Neural cell (in vitro differentiated cells): ENCODE measurements around the gene CASZ1. TPM values are rescaled to one million over a fixed set of nuclear protein-coding genes. Genes with fewer than 3 reads are reported as not detected.
A peak's percentile ranks its signal among the peaks of the same experiment; 100 is the strongest.

Source experiments
- H2AFZ ChIP-seq: fragments of 200-600, 300-800 bp; sonication (generic), shearing (Covaris generic); 2 replicates; pipeline ENCODE4 v1.6.0; 2014; ENCODE audit warnings: low read depth, mild to moderate bottlenecking, antibody characterized with exemption, low read length, moderate library complexity
- H3F3A ChIP-seq: fragments of 200-600 bp; shearing (Covaris generic); 2 replicates; pipeline ENCODE4 v1.6.1; 2016; ENCODE audit warnings: mild to moderate bottlenecking, moderate library complexity, mixed read lengths, antibody characterized with exemption, low read length; ENCODE audit not compliant: insufficient read depth, poor library complexity, severe bottlenecking
- H3K27ac ChIP-seq: fragments of 200-600, 300-800 bp; sonication (generic), shearing (Covaris generic); 2 replicates; pipeline ENCODE4 v1.5.1; 2014; ENCODE audit warnings: mild to moderate bottlenecking, low read length, moderate library complexity
- H3K27me3 ChIP-seq: fragments of 300-800, 200-600 bp; sonication (generic), shearing (Covaris generic); 2 replicates; pipeline ENCODE4 v1.6.0; 2014; ENCODE audit warnings: mild to moderate bottlenecking, low read depth, low read length, moderate library complexity; ENCODE audit not compliant: insufficient read depth
- H3K36me3 ChIP-seq: fragments of 300-800, 200-600 bp; sonication (generic), shearing (Covaris generic); 2 replicates; pipeline ENCODE4 v1.5.1; 2014; ENCODE audit warnings: mild to moderate bottlenecking, antibody characterized with exemption, low read length, moderate library complexity; ENCODE audit not compliant: insufficient read depth
- H3K4me2 ChIP-seq: fragments of 300-800, 200-600 bp; sonication (generic), shearing (Covaris generic); 2 replicates; pipeline ENCODE4 v1.6.0; 2014; ENCODE audit warnings: mild to moderate bottlenecking, low read length
- H3K4me3 ChIP-seq: fragments of 300-800, 200-600 bp; sonication (generic), shearing (Covaris generic); 2 replicates; pipeline ENCODE4 v1.5.1; 2014; ENCODE audit warnings: mild to moderate bottlenecking, low read length, moderate library complexity
- H3K79me2 ChIP-seq: fragments of 200-600 bp; shearing (Covaris generic); replicated peaks from 2 replicates; pipeline ENCODE4 v1.6.0; 2014; ENCODE audit warnings: mild to moderate bottlenecking, low read length, moderate library complexity; ENCODE audit not compliant: insufficient read depth
- H3K9ac ChIP-seq: fragments of 300-800, 200-600 bp; sonication (generic), shearing (Covaris generic); 2 replicates; pipeline ENCODE4 v1.6.1; 2016; ENCODE audit warnings: mild to moderate bottlenecking, low read length, mixed read lengths
- H3K9me2 ChIP-seq: fragments of 200-600 bp; shearing (Covaris generic); 2 replicates; pipeline ENCODE4 v1.6.1; 2016; ENCODE audit warnings: mild to moderate bottlenecking, low read length, mixed read lengths; ENCODE audit not compliant: insufficient read depth
- H3K9me3 ChIP-seq: fragments of 200-600, 300-800 bp; sonication (generic), shearing (Covaris generic); 2 replicates; pipeline ENCODE4 v1.6.1; 2016; ENCODE audit warnings: mild to moderate bottlenecking, mixed run types, low read length, moderate library complexity, mixed read lengths
- H4K20me1 ChIP-seq: fragments of 200-600 bp; shearing (Covaris generic); 2 replicates; pipeline ENCODE4 v1.6.1; 2016; ENCODE audit warnings: mild to moderate bottlenecking, mixed run types; ENCODE audit not compliant: insufficient read depth
- EP300 ChIP-seq: fragments of 450-650 bp; conservative IDR thresholded peaks from 2 replicates; pipeline ENCODE4 v1.6.1; 2014; ENCODE audit warnings: antibody characterized with exemption, mild to moderate bottlenecking, moderate library complexity; ENCODE audit not compliant: poor library complexity, severe bottlenecking
- EZH2 ChIP-seq: fragments of 200-600, 300-800 bp; shearing (Covaris generic), sonication (generic); IDR thresholded peaks from 2 replicates; pipeline ENCODE4 v1.6.1; 2014; ENCODE audit warnings: antibody characterized with exemption, low read length, borderline replicate concordance, mild to moderate bottlenecking; ENCODE audit not compliant: insufficient read depth, poor library complexity, severe bottlenecking
- MXI1 ChIP-seq: fragments of 450-650 bp; conservative IDR thresholded peaks from 2 replicates; pipeline ENCODE4 v1.6.1; 2014; ENCODE audit warnings: antibody characterized with exemption, mild to moderate bottlenecking; ENCODE audit not compliant: poor library complexity, severe bottlenecking
- POLR2AphosphoS5 ChIP-seq: IDR thresholded peaks from 2 replicates; pipeline ENCODE4 v1.6.1; 2012
- RAD21 ChIP-seq: fragments of 450-650 bp; conservative IDR thresholded peaks from 2 replicates; pipeline ENCODE4 v1.6.1; 2014; ENCODE audit warnings: antibody characterized with exemption, mild to moderate bottlenecking, moderate library complexity
- SMC3 ChIP-seq: fragments of 450-650 bp; conservative IDR thresholded peaks from 2 replicates; pipeline ENCODE4 v1.6.1; 2014; ENCODE audit warnings: antibody characterized with exemption, mild to moderate bottlenecking, moderate library complexity; ENCODE audit not compliant: poor library complexity
- TAF1 ChIP-seq: IDR thresholded peaks from 2 replicates; pipeline ENCODE4 v1.6.1; 2012; ENCODE audit warnings: low read depth
- polyA plus RNA-seq: library from polyadenylated mRNA; depleted of rRNA; stranded (reverse); fragments of >200 nt; gene quantifications from 2 replicates; pipeline ENCODE4 v1.2.3, GENCODE V29; 2014
- TF ChIP-seq, protein P1 (sequence below): IDR thresholded peaks from 2 replicates; pipeline ENCODE4 v1.6.1; 2012; ENCODE audit warnings: borderline replicate concordance
- TF ChIP-seq, protein P2 (sequence below): fragments of 450-650 bp; IDR thresholded peaks from 2 replicates; pipeline ENCODE4 v1.5.1; 2014; ENCODE audit warnings: antibody characterized with exemption, mild to moderate bottlenecking, moderate library complexity; ENCODE audit not compliant: poor library complexity, severe bottlenecking

The CASZ1 gene
- polyA plus RNA-seq, 1 donor from 2014 or later: 0.27 TPM

DNA sequence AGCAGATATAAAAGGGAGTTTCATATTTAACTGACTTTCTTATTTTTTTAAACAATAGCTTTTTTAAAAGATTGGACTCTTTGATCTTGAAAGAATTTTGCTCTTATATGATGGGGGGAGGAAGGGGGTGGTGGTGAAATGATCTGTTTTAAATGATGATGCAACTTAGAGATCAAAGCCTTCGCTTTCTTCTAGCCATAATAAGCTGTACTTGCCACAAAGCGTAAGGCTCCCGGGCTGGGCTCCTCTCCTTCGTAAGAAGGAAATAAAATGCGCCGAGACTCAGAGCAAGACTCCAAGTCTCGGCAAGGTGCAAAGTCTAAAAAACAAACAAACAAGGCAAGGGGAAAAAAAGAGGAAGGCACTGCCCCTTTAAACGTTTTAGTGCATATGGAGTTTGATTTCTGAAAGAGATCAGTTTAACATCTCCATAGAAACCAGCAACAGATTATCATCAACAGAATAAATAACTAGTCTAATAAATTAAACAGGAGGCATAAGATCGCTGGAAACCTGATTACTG is 3.3 kb downstream of the CASZ1 start:
- no peak overlapping the region for H3K27ac ChIP-seq
- no peaks in the 10 kb centered on the region for H3F3A ChIP-seq
- peaks cover 3% of the 10 kb centered on the region for H4K20me1 ChIP-seq
- no peak overlapping the region for H3K9ac ChIP-seq
- no peak overlapping the region for H2AFZ ChIP-seq
- H3K9me3 ChIP-seq: no peaks in the 10 kb centered on the region
- no peaks in the 10 kb centered on the region for H3K36me3 ChIP-seq
- H3K4me3 ChIP-seq: peak overlapping the region; percentile 72
- H3K27me3 ChIP-seq: peaks cover 46% of the 10 kb centered on the region
- TF ChIP-seq, protein P1, sequence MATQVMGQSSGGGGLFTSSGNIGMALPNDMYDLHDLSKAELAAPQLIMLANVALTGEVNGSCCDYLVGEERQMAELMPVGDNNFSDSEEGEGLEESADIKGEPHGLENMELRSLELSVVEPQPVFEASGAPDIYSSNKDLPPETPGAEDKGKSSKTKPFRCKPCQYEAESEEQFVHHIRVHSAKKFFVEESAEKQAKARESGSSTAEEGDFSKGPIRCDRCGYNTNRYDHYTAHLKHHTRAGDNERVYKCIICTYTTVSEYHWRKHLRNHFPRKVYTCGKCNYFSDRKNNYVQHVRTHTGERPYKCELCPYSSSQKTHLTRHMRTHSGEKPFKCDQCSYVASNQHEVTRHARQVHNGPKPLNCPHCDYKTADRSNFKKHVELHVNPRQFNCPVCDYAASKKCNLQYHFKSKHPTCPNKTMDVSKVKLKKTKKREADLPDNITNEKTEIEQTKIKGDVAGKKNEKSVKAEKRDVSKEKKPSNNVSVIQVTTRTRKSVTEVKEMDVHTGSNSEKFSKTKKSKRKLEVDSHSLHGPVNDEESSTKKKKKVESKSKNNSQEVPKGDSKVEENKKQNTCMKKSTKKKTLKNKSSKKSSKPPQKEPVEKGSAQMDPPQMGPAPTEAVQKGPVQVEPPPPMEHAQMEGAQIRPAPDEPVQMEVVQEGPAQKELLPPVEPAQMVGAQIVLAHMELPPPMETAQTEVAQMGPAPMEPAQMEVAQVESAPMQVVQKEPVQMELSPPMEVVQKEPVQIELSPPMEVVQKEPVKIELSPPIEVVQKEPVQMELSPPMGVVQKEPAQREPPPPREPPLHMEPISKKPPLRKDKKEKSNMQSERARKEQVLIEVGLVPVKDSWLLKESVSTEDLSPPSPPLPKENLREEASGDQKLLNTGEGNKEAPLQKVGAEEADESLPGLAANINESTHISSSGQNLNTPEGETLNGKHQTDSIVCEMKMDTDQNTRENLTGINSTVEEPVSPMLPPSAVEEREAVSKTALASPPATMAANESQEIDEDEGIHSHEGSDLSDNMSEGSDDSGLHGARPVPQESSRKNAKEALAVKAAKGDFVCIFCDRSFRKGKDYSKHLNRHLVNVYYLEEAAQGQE: no peak
- TF ChIP-seq EZH2 (no peak), POLR2AphosphoS5 (peak; percentile 14), TAF1 (no peak)
- no peaks in the 10 kb centered on the region for H3K79me2 ChIP-seq
- no peaks in the 10 kb centered on the region for H3K9me2 ChIP-seq
- peak overlapping the region; percentile 62 for H3K4me2 ChIP-seq

DNA sequence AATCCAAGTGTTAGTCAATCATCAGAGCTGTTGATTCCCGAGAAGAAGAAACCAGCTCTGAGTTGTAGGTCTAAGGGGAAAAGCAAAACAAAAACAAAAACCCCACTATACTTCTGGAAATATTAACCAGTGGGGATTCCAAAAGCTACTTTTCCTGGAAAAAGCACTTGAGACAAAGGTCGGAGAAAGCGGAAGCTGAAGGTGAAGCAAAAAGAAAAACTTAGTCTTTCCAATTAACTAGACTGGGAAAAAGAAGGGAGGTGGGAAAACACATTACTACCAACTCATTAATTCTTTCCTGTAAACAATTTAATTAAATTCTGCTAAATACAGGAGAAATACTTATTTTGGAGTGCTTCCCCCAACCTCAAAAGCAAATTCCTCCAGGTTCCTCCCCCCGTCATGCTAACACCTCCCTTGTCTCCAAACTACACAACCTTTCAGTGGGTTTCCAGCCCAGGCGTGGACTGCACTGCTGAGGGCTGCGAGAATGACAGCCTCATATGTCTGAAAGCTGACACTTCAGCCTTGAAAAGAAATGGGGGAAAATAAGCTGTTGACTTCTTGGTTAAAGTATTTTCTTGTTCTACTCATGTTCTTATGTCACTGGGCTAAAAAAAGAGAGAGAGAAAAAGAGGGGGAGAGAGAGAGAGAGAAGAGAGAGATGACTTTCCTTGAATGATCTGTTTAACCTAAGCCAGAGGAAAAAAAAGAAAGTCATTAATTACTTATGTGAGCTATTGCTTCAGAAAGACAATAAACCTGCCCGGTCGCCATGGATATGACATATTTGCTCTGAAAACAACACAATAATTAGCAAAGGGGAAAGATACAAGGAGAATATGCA is 5.1 kb downstream of the CASZ1 start:
- no peaks in the 10 kb centered on the region for H3K79me2 ChIP-seq
- H3K27me3 ChIP-seq: peaks cover 46% of the 10 kb centered on the region
- H3K9me2 ChIP-seq: no peaks in the 10 kb centered on the region
- peaks cover 3% of the 10 kb centered on the region for H4K20me1 ChIP-seq
- H3K36me3 ChIP-seq: no peaks in the 10 kb centered on the region
- no peak for TF ChIP-seq POLR2AphosphoS5
- no peak for TF ChIP-seq TAF1
- TF ChIP-seq, protein P2, sequence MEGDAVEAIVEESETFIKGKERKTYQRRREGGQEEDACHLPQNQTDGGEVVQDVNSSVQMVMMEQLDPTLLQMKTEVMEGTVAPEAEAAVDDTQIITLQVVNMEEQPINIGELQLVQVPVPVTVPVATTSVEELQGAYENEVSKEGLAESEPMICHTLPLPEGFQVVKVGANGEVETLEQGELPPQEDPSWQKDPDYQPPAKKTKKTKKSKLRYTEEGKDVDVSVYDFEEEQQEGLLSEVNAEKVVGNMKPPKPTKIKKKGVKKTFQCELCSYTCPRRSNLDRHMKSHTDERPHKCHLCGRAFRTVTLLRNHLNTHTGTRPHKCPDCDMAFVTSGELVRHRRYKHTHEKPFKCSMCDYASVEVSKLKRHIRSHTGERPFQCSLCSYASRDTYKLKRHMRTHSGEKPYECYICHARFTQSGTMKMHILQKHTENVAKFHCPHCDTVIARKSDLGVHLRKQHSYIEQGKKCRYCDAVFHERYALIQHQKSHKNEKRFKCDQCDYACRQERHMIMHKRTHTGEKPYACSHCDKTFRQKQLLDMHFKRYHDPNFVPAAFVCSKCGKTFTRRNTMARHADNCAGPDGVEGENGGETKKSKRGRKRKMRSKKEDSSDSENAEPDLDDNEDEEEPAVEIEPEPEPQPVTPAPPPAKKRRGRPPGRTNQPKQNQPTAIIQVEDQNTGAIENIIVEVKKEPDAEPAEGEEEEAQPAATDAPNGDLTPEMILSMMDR: no peak
- no peak for TF ChIP-seq EP300
- no peak for TF ChIP-seq EZH2
- TF ChIP-seq SMC3: no peak
- TF ChIP-seq RAD21: no peak
- TF ChIP-seq, protein P1: no peak
- no peak for TF ChIP-seq MXI1
- no peaks in the 10 kb centered on the region for H3K9me3 ChIP-seq
- H2AFZ ChIP-seq: no peak overlapping the region
- no peak overlapping the region for H3K9ac ChIP-seq
- no peak overlapping the region for H3K4me3 ChIP-seq
- no peak overlapping the region for H3K27ac ChIP-seq
- H3F3A ChIP-seq: no peaks in the 10 kb centered on the region
- H3K4me2 ChIP-seq: no peak overlapping the region
